ENCODE measurements around the gene GDF15.

The GDF15 gene

GRCh38 chr19:18432275-18433014, 46.5 kb downstream of the GDF15 start:
- no peak for DNase-seq

GRCh38 chr19:18433015-18433691, 47.2 kb downstream of the GDF15 start:
- no peak for DNase-seq

- DNase-seq = no peak
Measured at GRCh38 chr19:18433735-18434398, 47.9 kb downstream of the GDF15 start.

GRCh38 chr19:18434411-18435175, 48.6 kb downstream of the GDF15 start:
- DNase-seq = no peak

GRCh38 chr19:18435178-18435841, 49.4 kb downstream of the GDF15 start:
- no peak for DNase-seq

GRCh38 chr19:18435842-18436670, 50.1 kb downstream of the GDF15 start:
- DNase-seq = no peak

GRCh38 chr19:18436671-18437490, 50.9 kb downstream of the GDF15 start:
- DNase-seq = peak; percentile 70

- DNase-seq = peak; percentile 46
Measured at GRCh38 chr19:18437491-18438330, 51.8 kb downstream of the GDF15 start, which contains the start of gene ISYNA1. ISYNA1 (minus strand) TSS chr19:18438133; CDS start chr19:18437979, 154 bp downstream.

GRCh38 chr19:18438331-18439024, 52.5 kb downstream of the GDF15 start:
- no peak for DNase-seq

All from stimulated activated CD4-positive, alpha-beta T cell treated with anti-CD3 and anti-CD28 coated beads, Interleukin-4, amount 100 ng/mL, for 24 hours (primary cell).